H1 (cell line): Measurements from ENCODE around the gene ANAPC2.

ENCODE experiments used
- EZH2 ChIP-seq: fragments of 200-600 bp; sonication (generic); IDR thresholded peaks from 2 replicates; pipeline ENCODE4 v1.7.1; 2012; ENCODE audit warnings: low read depth, mild to moderate bottlenecking, moderate library complexity, low read length, inconsistent platforms; ENCODE audit not compliant: severe bottlenecking
- GTF2F1 ChIP-seq: IDR thresholded peaks from 2 replicates; pipeline ENCODE4 v1.6.1; 2012; ENCODE audit warnings: low read depth, low read length, improper control_type of control experiment, borderline replicate concordance
- HDAC2 ChIP-seq, 2 experiments: fragments of 300-600 bp in 1 of 2; sonication (generic) in 1 of 2; IDR thresholded peaks; 2 replicates each; pipeline ENCODE4 v1.6.1; 2011 to 2012; ENCODE audit warnings: low read depth in 2 of 2, low read length in 2 of 2, mild to moderate bottlenecking in 2 of 2, moderate library complexity in 2 of 2, borderline replicate concordance in 1 of 2, inconsistent platforms in 1 of 2
- PHF8 ChIP-seq: fragments of 200-600 bp; sonication (generic); conservative IDR thresholded peaks from 2 replicates; pipeline ENCODE4 v1.7.1; 2012; ENCODE audit warnings: low read depth, mild to moderate bottlenecking, inconsistent platforms, low read length, moderate library complexity
- POLR2A ChIP-seq, 2 experiments: IDR thresholded peaks; 1 replicate in 1 of 2; 2 replicates in 1 of 2; pipeline ENCODE4 v1.6.1; 2011; ENCODE audit warnings: low read depth in 2 of 2, low read length in 2 of 2, mild to moderate bottlenecking in 2 of 2; ENCODE audit errors: control extremely low read depth in 1 of 2
- SP4 ChIP-seq: IDR thresholded peaks from 2 replicates; pipeline ENCODE4 v1.6.1; 2012; ENCODE audit warnings: low read length, inconsistent platforms
- TF ChIP-seq, protein P1 (sequence below), 3 experiments: IDR thresholded peaks; 1 replicate in 2 of 3; 2 replicates in 1 of 3; pipeline versions ENCODE4 v1.5.1 to v1.6.1; 2011; ENCODE audit warnings: low read length in 3 of 3, mild to moderate bottlenecking in 3 of 3, inconsistent platforms in 2 of 3, low read depth in 1 of 3, moderate library complexity in 1 of 3; ENCODE audit not compliant: insufficient read depth in 1 of 3; ENCODE audit errors: control extremely low read depth in 1 of 3

DNA sequence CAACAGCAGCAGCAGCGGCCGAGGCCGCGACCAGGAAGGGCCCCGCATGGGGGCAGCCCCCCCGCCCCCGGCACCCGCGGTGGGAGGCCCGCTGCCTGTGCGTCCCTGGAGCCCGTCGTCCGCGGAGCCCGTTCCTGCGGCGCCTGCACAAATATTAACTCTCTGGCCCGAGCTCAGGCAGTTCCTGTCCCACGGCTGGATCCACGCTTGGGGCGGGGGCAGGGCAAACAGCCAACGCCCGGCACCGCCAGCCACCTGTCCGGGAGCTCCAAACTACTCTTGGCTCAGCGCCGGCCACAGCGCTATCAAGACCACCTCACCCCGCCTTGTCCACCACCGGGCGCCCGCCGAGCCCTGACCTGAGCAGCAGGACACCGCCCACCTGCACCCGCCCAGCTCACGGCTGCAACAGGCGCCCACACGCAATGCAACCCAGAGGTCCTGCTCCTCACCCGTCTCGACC is 18.4 kb downstream of the ANAPC2 start, which contains the start of gene LRRC26:
- TF ChIP-seq PHF8, result no peak
- no peak for TF ChIP-seq POLR2A (IDR thresholded peaks at IDR 0.05; ENCODE audit: control extremely low read depth in 1 of 2, low read depth in 2 of 2, low read length in 2 of 2)
- TF ChIP-seq, protein P1, sequence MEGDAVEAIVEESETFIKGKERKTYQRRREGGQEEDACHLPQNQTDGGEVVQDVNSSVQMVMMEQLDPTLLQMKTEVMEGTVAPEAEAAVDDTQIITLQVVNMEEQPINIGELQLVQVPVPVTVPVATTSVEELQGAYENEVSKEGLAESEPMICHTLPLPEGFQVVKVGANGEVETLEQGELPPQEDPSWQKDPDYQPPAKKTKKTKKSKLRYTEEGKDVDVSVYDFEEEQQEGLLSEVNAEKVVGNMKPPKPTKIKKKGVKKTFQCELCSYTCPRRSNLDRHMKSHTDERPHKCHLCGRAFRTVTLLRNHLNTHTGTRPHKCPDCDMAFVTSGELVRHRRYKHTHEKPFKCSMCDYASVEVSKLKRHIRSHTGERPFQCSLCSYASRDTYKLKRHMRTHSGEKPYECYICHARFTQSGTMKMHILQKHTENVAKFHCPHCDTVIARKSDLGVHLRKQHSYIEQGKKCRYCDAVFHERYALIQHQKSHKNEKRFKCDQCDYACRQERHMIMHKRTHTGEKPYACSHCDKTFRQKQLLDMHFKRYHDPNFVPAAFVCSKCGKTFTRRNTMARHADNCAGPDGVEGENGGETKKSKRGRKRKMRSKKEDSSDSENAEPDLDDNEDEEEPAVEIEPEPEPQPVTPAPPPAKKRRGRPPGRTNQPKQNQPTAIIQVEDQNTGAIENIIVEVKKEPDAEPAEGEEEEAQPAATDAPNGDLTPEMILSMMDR (IDR thresholded peaks at IDR 0.05; ENCODE audit: control extremely low read depth in 1 of 3, insufficient read depth in 1 of 3, low read depth in 1 of 3, low read length in 3 of 3), result no peak
- no peak for TF ChIP-seq EZH2
- no peak for TF ChIP-seq GTF2F1
- no peak for TF ChIP-seq HDAC2 (IDR thresholded peaks at IDR 0.05; ENCODE audit: borderline replicate concordance in 1 of 2, low read depth in 2 of 2, low read length in 2 of 2)
- no peak for TF ChIP-seq SP4
